Measurements from ENCODE around the gene XYLT1. TPM values are rescaled to one million over a fixed set of nuclear protein-coding genes. Genes with fewer than 3 reads are reported as not detected.

The XYLT1 gene
- polyA plus RNA-seq, 1 of the 3 experiments (the other 2 are of a cell fraction) = 17.6 TPM

DNA sequence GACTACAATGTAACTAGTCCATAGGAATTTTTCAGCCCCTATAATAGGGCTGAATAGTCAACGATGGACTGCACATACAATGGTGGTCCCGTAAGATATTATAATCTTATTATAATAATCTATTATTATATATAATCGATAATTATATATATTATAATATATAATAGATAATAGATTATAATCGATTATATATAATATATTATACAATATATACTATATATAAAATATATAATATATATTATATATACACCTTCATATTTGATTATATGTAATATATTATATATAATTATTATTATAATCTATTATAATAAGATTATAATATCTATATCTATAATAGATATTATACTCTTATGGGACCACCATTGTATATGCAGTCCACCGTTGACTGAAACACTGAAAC, 238.8 kb downstream of the XYLT1 start:
- peaks cover 0 to 55% of the 10 kb centered on the region in 2 experiments for H3K36me3 ChIP-seq (replicated peaks in 1 of 2; ENCODE audit: control insufficient read depth in 1 of 2, insufficient read depth in 2 of 2, low read length in 1 of 2)
- H3K9me3 ChIP-seq = no peaks in the 10 kb centered on the region
- ChIA-PET POLR2A (no interaction called here), CTCF (no interaction called here)
- H4K20me1 ChIP-seq (ENCODE audit: insufficient read depth) = peaks cover 93% of the 10 kb centered on the region
- no peaks in the 10 kb centered on the region for H3K9me2 ChIP-seq
- no peak overlapping the region for H2AFZ ChIP-seq (ENCODE audit: low read depth)
- peaks cover 0 to 21% of the 10 kb centered on the region in 2 experiments; a peak in 1 of 4 replicates for H3K4me1 ChIP-seq (ENCODE audit: control insufficient read depth in 1 of 2, insufficient read depth in 2 of 2, low read depth in 1 of 2, low read length in 1 of 2)
- 88% methylated on average over 5 of the region's 5 CpGs for WGBS (ENCODE audit: low lambda C conversion rate)
- DNase-seq = no peak
- no peak overlapping the region for H3K4me3 ChIP-seq (ENCODE audit: low read depth in 2 of 2, low read length in 1 of 2)
- H3K79me2 ChIP-seq (ENCODE audit: insufficient read depth) = peaks cover 96% of the 10 kb centered on the region
- TF ChIP-seq, protein P1, sequence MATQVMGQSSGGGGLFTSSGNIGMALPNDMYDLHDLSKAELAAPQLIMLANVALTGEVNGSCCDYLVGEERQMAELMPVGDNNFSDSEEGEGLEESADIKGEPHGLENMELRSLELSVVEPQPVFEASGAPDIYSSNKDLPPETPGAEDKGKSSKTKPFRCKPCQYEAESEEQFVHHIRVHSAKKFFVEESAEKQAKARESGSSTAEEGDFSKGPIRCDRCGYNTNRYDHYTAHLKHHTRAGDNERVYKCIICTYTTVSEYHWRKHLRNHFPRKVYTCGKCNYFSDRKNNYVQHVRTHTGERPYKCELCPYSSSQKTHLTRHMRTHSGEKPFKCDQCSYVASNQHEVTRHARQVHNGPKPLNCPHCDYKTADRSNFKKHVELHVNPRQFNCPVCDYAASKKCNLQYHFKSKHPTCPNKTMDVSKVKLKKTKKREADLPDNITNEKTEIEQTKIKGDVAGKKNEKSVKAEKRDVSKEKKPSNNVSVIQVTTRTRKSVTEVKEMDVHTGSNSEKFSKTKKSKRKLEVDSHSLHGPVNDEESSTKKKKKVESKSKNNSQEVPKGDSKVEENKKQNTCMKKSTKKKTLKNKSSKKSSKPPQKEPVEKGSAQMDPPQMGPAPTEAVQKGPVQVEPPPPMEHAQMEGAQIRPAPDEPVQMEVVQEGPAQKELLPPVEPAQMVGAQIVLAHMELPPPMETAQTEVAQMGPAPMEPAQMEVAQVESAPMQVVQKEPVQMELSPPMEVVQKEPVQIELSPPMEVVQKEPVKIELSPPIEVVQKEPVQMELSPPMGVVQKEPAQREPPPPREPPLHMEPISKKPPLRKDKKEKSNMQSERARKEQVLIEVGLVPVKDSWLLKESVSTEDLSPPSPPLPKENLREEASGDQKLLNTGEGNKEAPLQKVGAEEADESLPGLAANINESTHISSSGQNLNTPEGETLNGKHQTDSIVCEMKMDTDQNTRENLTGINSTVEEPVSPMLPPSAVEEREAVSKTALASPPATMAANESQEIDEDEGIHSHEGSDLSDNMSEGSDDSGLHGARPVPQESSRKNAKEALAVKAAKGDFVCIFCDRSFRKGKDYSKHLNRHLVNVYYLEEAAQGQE (IDR thresholded peaks at IDR 0.05; ENCODE audit: low read depth, low read length) = no peak
- no peak for TF ChIP-seq NFIC (IDR thresholded peaks at IDR 0.05; ENCODE audit: borderline replicate concordance)
- TF ChIP-seq RFX5 (IDR thresholded peaks at IDR 0.05; ENCODE audit: low read length) = no peak
- no peak for TF ChIP-seq CHD2 (IDR thresholded peaks at IDR 0.05; ENCODE audit: low read length, partially characterized antibody)
- TF ChIP-seq, protein P2, sequence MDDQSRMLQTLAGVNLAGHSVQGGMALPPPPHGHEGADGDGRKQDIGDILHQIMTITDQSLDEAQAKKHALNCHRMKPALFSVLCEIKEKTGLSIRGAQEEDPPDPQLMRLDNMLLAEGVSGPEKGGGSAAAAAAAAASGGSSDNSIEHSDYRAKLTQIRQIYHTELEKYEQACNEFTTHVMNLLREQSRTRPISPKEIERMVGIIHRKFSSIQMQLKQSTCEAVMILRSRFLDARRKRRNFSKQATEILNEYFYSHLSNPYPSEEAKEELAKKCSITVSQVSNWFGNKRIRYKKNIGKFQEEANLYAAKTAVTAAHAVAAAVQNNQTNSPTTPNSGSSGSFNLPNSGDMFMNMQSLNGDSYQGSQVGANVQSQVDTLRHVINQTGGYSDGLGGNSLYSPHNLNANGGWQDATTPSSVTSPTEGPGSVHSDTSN (IDR thresholded peaks at IDR 0.05) = no peak
- TF ChIP-seq TAF1 (IDR thresholded peaks at IDR 0.05; ENCODE audit: borderline replicate concordance, low read depth, low read length) = no peak
- TF ChIP-seq RAD21 (IDR thresholded peaks at IDR 0.05; ENCODE audit: low read length) = no peak
- TF ChIP-seq, protein P3, sequence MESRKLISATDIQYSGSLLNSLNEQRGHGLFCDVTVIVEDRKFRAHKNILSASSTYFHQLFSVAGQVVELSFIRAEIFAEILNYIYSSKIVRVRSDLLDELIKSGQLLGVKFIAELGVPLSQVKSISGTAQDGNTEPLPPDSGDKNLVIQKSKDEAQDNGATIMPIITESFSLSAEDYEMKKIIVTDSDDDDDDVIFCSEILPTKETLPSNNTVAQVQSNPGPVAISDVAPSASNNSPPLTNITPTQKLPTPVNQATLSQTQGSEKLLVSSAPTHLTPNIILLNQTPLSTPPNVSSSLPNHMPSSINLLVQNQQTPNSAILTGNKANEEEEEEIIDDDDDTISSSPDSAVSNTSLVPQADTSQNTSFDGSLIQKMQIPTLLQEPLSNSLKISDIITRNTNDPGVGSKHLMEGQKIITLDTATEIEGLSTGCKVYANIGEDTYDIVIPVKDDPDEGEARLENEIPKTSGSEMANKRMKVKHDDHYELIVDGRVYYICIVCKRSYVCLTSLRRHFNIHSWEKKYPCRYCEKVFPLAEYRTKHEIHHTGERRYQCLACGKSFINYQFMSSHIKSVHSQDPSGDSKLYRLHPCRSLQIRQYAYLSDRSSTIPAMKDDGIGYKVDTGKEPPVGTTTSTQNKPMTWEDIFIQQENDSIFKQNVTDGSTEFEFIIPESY (IDR thresholded peaks at IDR 0.05; ENCODE audit: borderline replicate concordance, low read depth) = no peak
- no peak for TF ChIP-seq YY1 (IDR thresholded peaks at IDR 0.05; ENCODE audit: low read depth)
- no peak for TF ChIP-seq SIN3A (IDR thresholded peaks at IDR 0.05; ENCODE audit: borderline replicate concordance, low read depth, low read length)
- TF ChIP-seq EZH2phosphoT487 (IDR thresholded peaks at IDR 0.05; ENCODE audit: borderline replicate concordance, low read depth) = no peak
- TF ChIP-seq FOXM1 (IDR thresholded peaks at IDR 0.05; ENCODE audit: low read depth) = no peak
- no peak for TF ChIP-seq EP300 (IDR thresholded peaks at IDR 0.05; ENCODE audit: borderline replicate concordance in 1 of 2, low read depth in 1 of 2, low read length in 1 of 2)
- TF ChIP-seq, protein P4, sequence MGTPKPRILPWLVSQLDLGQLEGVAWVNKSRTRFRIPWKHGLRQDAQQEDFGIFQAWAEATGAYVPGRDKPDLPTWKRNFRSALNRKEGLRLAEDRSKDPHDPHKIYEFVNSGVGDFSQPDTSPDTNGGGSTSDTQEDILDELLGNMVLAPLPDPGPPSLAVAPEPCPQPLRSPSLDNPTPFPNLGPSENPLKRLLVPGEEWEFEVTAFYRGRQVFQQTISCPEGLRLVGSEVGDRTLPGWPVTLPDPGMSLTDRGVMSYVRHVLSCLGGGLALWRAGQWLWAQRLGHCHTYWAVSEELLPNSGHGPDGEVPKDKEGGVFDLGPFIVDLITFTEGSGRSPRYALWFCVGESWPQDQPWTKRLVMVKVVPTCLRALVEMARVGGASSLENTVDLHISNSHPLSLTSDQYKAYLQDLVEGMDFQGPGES (IDR thresholded peaks at IDR 0.05; ENCODE audit: low read depth, low read length) = no peak
- TF ChIP-seq GATA2 (CRISPR knock-in tag; IDR thresholded peaks at IDR 0.05) = no peak
- TF ChIP-seq TEAD4 (IDR thresholded peaks at IDR 0.05; ENCODE audit: borderline replicate concordance, insufficient read depth) = no peak
- TF ChIP-seq RXRA (IDR thresholded peaks at IDR 0.05; ENCODE audit: borderline replicate concordance, low read depth) = no peak
- TF ChIP-seq FOXJ3 (CRISPR knock-in tag; IDR thresholded peaks at IDR 0.05) = no peak
- no peak overlapping the region for H3K4me2 ChIP-seq
- H3K27me3 ChIP-seq (ENCODE audit: insufficient read depth) = no peaks in the 10 kb centered on the region
- no peak overlapping the region for H3K9ac ChIP-seq
- peaks cover 23% of the 10 kb centered on the region for H3F3A ChIP-seq (replicated peaks; ENCODE audit: insufficient read depth)
- no peak overlapping the region for H3K27ac ChIP-seq (ENCODE audit: low read depth in 2 of 2, low read length in 1 of 2)

All from SK-N-SH (cell line).